ENCODE data around the gene MICAL3.

Gene MICAL3

GRCh38 chr22:17876878-17877855 lies 147.2 kb downstream of the MICAL3 start:
- DNase-seq, result peak; percentile 36

DNA sequence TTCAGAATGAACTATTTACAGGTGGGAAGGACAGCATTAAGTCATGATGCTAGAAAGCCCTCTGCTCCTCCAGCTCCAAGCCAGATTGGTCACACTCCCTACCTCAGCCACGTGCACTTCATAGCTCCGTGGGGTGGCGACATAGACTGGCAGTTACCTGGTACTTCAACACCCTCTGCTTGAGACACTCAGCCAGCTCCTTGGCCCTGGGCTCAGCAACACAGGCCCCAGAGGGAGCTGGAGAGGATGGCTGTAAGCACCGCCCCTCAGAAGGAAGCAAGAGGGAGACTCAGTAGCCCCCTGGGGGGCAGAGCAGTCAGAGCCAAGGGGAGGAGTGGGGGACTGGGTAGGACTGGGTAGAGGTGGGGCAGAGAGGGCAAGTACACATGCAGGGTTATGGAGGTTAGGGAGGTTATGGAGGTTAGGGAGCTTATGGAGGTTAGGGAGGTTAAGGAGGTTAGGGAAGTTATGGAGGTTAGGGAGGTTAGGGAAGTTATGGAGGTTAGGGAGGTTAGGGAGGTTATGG lies 148.0 kb downstream of the MICAL3 start:
- peak; percentile 29 for DNase-seq

DNA sequence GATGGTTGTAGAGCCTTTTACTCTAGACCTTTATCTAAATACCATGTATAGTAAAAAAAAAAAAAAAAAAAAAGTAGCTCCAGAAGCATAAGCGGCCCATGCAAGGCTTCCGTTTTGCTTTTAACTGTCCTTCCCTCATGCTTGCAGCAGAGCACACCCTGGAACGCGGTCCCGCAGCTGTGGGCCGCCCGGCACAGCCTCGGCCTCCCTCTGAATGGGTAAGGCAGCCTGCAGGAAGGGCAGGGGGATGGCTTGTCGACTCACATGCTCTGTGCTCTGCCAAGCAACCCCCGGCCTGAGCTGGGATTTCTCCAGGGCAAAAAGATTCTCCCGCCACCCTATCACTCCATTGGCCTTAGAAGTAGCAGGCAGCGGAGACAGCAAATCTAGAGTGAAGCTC lies 148.7 kb downstream of the MICAL3 start:
- no peak for DNase-seq

DNA sequence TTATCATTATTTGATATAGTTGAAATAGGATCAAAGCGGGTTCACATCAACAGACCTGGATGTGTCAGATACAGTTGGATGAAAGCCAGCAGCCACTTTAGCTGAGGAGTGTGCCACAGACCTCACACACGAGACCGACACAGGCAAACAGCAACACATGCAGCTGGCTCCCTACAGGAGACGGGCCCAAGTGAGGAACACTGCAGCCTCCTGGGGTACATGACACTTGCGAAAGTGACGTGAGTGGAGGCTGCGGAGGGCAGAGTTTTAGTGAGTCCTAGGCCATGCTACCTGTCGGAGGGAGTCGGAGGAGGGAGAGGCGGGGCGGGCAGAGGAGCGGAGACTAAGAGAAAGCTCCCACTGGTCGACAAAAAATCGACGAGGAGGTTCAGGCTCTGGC lies 149.2 kb downstream of the MICAL3 start:
- no peak for DNase-seq

GRCh38 chr22:17874231-17874905 lies 150.0 kb downstream of the MICAL3 start:
- DNase-seq, result no peak

- DNase-seq, result no peak
Observed at GRCh38 chr22:17873804-17874203, 150.6 kb downstream of the MICAL3 start.

GRCh38 chr22:17873116-17873515 lies 151.2 kb downstream of the MICAL3 start:
- no peak for DNase-seq

GRCh38 chr22:17872471-17872870 lies 151.9 kb downstream of the MICAL3 start:
- DNase-seq, result no peak

- DNase-seq, result no peak
Observed at GRCh38 chr22:17871726-17872458, 152.5 kb downstream of the MICAL3 start.

DNA sequence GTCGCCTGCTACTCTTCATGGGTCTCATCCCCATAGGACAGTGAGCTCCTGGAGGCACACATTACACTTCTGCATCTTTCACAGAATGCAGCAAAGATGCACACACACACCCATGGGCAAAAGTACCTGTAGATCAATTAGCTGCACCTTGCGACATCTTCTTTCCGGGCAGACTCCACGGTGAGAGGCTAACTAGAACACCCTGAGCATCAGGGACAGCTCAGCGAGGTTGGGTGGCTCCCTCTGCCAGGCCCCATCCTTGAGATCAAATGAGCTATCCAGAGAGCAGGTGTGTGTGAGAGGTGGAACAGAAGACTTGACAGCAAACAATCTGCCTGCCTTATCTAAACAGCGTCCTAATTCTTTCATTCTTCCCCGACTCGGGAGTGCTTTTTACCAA lies 154.0 kb downstream of the MICAL3 start:
- no peak for DNase-seq

GRCh38 chr22:17869285-17870096 lies 154.9 kb downstream of the MICAL3 start:
- DNase-seq, result no peak

DNA sequence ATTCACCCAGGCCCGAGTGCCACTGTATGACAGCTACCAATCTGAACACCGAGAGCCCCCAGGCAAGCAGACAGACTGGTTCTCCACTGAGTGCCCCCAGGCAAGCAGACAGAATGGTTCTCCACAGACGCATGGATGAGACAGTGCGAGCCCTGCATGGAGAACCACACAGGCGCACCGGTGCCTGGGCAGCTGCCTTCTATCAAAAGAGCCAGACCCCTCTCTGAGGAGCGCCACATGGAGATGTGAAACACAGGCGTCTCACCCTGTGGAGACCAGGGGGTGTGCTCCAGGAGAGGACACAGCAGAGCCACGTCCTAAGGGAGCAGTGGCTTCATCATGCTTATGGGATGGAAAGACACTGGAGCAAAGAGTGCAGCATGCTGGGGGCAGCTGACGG lies 155.6 kb downstream of the MICAL3 start:
- DNase-seq, result no peak

GRCh38 chr22:17867160-17867785 lies 157.1 kb downstream of the MICAL3 start:
- DNase-seq, result peak; percentile 50

- DNase-seq, result no peak
Observed at GRCh38 chr22:17866621-17867020, 157.7 kb downstream of the MICAL3 start.

DNA sequence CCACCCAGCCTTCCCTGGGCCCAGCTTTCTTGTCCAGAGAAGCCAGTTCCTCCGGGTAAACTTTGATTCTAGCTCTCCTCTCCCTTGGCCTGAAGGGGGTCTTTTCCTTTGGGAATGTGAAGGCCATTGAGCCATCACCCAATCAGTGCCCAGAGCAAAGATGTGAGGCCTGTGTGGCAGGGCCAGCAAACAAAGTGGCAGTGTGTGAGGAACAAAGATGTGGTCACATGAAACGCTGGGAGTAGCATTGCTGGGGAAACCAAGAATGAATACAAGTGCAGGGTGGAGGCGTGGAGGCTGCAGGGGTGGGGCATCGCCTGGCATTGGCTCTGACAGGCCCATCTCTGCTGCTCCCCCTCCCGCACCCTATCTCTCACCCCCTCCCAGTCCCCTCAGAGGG lies 158.2 kb downstream of the MICAL3 start:
- no peak for DNase-seq

GRCh38 chr22:17865183-17866055 lies 158.9 kb downstream of the MICAL3 start:
- no peak for DNase-seq

- no peak for DNase-seq
Observed at GRCh38 chr22:17864398-17865182, 159.8 kb downstream of the MICAL3 start.

DNA sequence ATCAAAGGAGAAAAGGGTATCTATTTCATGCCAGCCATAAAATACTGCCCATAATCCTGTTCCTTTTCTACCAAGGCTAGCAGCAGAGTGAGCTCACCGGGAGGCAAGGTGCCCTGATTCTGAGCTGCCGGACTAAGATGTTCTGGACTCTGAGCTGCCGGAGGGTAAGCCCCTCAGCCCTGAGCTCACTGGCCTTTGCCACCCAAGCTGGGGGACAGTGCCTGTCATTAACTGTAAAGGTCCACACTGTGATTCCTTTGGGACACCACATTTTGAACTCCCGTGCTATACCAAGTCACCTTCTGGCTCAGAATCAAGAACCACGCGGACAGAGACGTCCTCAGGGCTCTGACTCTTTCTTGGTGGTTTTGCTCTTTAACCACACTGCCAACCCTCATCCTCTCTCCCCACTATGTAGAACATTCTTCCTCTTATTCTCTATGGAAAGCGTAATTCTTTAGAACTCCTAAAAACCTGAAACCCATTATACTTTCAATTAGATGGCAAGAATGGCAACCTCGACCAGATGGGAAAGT lies 161.6 kb downstream of the MICAL3 start:
- no peak for DNase-seq

- DNase-seq, result no peak
Observed at GRCh38 chr22:17861909-17862308, 162.5 kb downstream of the MICAL3 start.
